ENCODE data around the gene ASPDH. TPM values are rescaled to one million over a fixed set of nuclear protein-coding genes. Genes with fewer than 3 reads are reported as not detected.

Gene ASPDH
- total RNA-seq, 2 experiments from 2014 or later: not detected

DNA sequence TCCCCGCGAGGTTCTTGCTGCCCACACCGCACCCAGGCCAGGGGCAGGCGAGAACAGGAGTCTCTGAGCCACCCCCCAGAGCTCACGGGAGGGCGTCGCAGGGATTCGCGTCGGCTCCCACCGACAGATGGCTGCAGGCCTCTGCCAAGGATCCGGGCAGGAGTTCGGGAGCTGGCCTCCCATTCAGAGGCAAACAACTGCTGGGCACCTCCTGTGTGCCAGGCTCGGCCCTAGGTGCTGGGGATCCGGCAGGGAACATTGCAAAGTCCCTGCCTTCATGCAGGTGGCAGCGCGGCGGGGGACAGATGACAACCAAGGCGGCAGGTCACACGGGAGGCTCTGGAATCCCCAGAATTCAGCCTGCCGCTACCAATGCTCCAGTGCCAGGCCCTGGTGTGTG lies 29.2 kb upstream of the ASPDH start:
- no peak for ATAC-seq (ENCODE audit: poor library complexity)
- intact Hi-C loops (cut with DNase I, micrococcal nuclease): no loop called here

DNA sequence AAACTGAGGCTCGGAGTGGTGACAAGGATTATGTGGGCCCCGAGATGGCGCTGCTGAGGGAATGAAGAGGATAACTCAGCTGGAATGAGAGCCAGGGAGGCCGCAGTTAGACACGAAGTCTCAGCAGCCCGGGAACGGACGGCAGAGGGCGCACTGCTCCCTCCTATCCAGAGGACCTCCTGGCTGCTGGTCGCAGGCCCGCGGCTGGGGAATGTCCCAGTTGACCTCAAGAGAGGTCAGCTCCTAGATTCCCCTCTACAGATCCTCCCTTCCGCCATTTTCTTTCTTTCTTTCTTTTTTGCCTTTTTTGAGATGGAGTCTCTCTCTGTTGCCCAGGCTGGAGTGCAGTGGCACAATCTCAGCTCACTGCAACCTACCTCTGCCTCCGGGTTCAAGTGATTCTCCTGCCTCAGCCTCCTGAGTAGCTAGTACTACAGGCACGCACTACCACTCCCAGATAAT lies 24.1 kb upstream of the ASPDH start:
- H3K9me3 ChIP-seq (ENCODE audit: control insufficient read depth in 1 of 2, insufficient read depth in 1 of 2, low read length in 2 of 2): peaks cover under 1 to 13% of the 10 kb centered on the region in 2 experiments
- intact Hi-C loops (cut with DNase I, micrococcal nuclease): loop anchor here (1.0 to 10.0 kb wide), 3 partner anchors 246 to 387 kb away; no protein-coding TSS in a partner anchor
- ChIA-PET POLR2A (no interaction called here), CTCF (interaction anchor here (0.6 to 1.3 kb wide), 4 partner anchors 174 to 977 kb away, joined by 3 to 4 read pairs (median 3); no protein-coding TSS in a partner anchor)
- TF ChIP-seq, protein P1, sequence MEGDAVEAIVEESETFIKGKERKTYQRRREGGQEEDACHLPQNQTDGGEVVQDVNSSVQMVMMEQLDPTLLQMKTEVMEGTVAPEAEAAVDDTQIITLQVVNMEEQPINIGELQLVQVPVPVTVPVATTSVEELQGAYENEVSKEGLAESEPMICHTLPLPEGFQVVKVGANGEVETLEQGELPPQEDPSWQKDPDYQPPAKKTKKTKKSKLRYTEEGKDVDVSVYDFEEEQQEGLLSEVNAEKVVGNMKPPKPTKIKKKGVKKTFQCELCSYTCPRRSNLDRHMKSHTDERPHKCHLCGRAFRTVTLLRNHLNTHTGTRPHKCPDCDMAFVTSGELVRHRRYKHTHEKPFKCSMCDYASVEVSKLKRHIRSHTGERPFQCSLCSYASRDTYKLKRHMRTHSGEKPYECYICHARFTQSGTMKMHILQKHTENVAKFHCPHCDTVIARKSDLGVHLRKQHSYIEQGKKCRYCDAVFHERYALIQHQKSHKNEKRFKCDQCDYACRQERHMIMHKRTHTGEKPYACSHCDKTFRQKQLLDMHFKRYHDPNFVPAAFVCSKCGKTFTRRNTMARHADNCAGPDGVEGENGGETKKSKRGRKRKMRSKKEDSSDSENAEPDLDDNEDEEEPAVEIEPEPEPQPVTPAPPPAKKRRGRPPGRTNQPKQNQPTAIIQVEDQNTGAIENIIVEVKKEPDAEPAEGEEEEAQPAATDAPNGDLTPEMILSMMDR (IDR thresholded peaks at IDR 0.05): peak; percentile 76
- no peak overlapping the region for H3K4me3 Mint-ChIP-seq
- H3K9me3 Mint-ChIP-seq: peaks cover 3% of the 10 kb centered on the region
- peaks cover 3 to 4% of the 10 kb centered on the region in 2 experiments for H3K27me3 ChIP-seq (ENCODE audit: control insufficient read depth in 1 of 2, insufficient read depth in 2 of 2, low read length in 2 of 2)
- peak; percentile 35 to 76 (median 50) for DNase-seq
- peaks cover 19% of the 10 kb centered on the region for H3K27me3 Mint-ChIP-seq
- no peaks in the 10 kb centered on the region for H3K4me1 ChIP-seq (ENCODE audit: insufficient read depth, low read length)
- H3K36me3 Mint-ChIP-seq (ENCODE audit: low read depth): no peaks in the 10 kb centered on the region
- H3K36me3 ChIP-seq (ENCODE audit: insufficient read depth, low read length): no peaks in the 10 kb centered on the region
- peak; percentile 41 for ATAC-seq (ENCODE audit: poor library complexity)
- H3K27ac ChIP-seq (ENCODE audit: low read depth in 1 of 2, low read length in 2 of 2): no peak overlapping the region
- H3K4me3 ChIP-seq (ENCODE audit: low read length): no peak overlapping the region
- no peak overlapping the region for H3K27ac Mint-ChIP-seq
- H3K4me1 Mint-ChIP-seq (ENCODE audit: low read depth): no peaks in the 10 kb centered on the region

More for the DNA sequence above, 29.2 kb upstream of the ASPDH start:
- Mint-ChIP-seq H3K4me1 (ENCODE audit: low read depth) (no peaks in the 10 kb centered on the region), H3K9me3 (no peaks in the 10 kb centered on the region), H3K27ac (no peak overlapping the region), H3K4me3 (no peak overlapping the region), H3K27me3 (peaks cover 13% of the 10 kb centered on the region), H3K36me3 (ENCODE audit: low read depth) (no peaks in the 10 kb centered on the region)
- Histone ChIP-seq H3K4me1 (ENCODE audit: insufficient read depth, low read length) (no peaks in the 10 kb centered on the region), H3K9me3 (ENCODE audit: control insufficient read depth in 1 of 2, insufficient read depth in 1 of 2, low read length in 2 of 2) (peaks cover 0 to 4% of the 10 kb centered on the region in 2 experiments), H3K27ac (ENCODE audit: low read depth in 1 of 2, low read length in 2 of 2) (no peak overlapping the region), H3K36me3 (ENCODE audit: insufficient read depth, low read length) (no peaks in the 10 kb centered on the region), H3K4me3 (ENCODE audit: low read length) (no peak overlapping the region), H3K27me3 (ENCODE audit: control insufficient read depth in 1 of 2, insufficient read depth in 2 of 2, low read length in 2 of 2) (peaks cover 0 to 1% of the 10 kb centered on the region in 2 experiments)
- no peak for DNase-seq
- CTCF ChIA-PET: no interaction called here
- POLR2A ChIA-PET: no interaction called here
- TF ChIP-seq, protein P1 (IDR thresholded peaks at IDR 0.05): no peak

DNA sequence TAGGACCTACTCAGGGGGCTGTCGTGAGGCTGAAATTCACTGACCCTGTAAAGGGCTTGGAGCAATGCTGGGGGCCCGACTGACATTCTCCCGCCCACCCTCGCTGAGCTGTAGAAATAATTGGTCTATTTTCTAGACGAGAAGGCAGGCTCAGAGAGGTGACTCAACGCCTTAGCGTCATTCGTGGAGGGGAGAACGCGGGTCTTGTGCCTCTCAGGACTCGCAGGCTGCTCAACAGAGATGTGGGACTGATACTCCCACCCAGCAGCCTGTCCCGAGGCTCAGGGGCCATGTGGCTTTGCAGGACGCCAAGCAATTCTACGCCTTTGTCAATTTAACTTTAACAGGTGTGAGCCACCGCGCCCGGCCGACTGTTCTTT lies 23.6 kb upstream of the ASPDH start:
- TF ChIP-seq, protein P1 (IDR thresholded peaks at IDR 0.05): no peak
- Mint-ChIP-seq H3K4me1 (ENCODE audit: low read depth) (no peaks in the 10 kb centered on the region), H3K27ac (no peak overlapping the region), H3K9me3 (peaks cover 3% of the 10 kb centered on the region), H3K4me3 (no peak overlapping the region), H3K27me3 (peaks cover 23% of the 10 kb centered on the region), H3K36me3 (ENCODE audit: low read depth) (no peaks in the 10 kb centered on the region)
- Histone ChIP-seq H3K36me3 (ENCODE audit: insufficient read depth, low read length) (no peaks in the 10 kb centered on the region), H3K27me3 (ENCODE audit: control insufficient read depth in 1 of 2, insufficient read depth in 2 of 2, low read length in 2 of 2) (peaks cover 3 to 9% of the 10 kb centered on the region in 2 experiments), H3K4me3 (ENCODE audit: low read length) (no peak overlapping the region), H3K4me1 (ENCODE audit: insufficient read depth, low read length) (no peaks in the 10 kb centered on the region), H3K9me3 (ENCODE audit: control insufficient read depth in 1 of 2, insufficient read depth in 1 of 2, low read length in 2 of 2) (peaks cover 6 to 18% of the 10 kb centered on the region in 2 experiments), H3K27ac (ENCODE audit: low read depth in 1 of 2, low read length in 2 of 2) (no peak overlapping the region)
- ChIA-PET CTCF (interaction anchor here (0.6 to 1.3 kb wide), 3 partner anchors 173 to 246 kb away, joined by 3 to 4 read pairs (median 3); no protein-coding TSS in a partner anchor), POLR2A (no interaction called here)
- intact Hi-C loops (cut with DNase I, micrococcal nuclease): loop anchor here (1.0 to 10.0 kb wide), 3 partner anchors 246 to 388 kb away; no protein-coding TSS in a partner anchor
- ATAC-seq (ENCODE audit: poor library complexity) (no peak), DNase-seq (no peak)
